NCI-H2171 (cell line): ENCODE results near the gene RUFY1.
"Not testable (repeated sequence)": the region's sequence is repeated elsewhere in the genome, so short reads cannot be mapped to it uniquely, and the experiment has no call there.

Source experiments
- DNase-seq: peaks from one replicate; lab custom pipeline; 2025; lab: John Stamatoyannopoulos, UW

Gene RUFY1, protein sequence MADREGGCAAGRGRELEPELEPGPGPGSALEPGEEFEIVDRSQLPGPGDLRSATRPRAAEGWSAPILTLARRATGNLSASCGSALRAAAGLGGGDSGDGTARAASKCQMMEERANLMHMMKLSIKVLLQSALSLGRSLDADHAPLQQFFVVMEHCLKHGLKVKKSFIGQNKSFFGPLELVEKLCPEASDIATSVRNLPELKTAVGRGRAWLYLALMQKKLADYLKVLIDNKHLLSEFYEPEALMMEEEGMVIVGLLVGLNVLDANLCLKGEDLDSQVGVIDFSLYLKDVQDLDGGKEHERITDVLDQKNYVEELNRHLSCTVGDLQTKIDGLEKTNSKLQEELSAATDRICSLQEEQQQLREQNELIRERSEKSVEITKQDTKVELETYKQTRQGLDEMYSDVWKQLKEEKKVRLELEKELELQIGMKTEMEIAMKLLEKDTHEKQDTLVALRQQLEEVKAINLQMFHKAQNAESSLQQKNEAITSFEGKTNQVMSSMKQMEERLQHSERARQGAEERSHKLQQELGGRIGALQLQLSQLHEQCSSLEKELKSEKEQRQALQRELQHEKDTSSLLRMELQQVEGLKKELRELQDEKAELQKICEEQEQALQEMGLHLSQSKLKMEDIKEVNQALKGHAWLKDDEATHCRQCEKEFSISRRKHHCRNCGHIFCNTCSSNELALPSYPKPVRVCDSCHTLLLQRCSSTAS

GRCh38 chr5:179550511-179551342 is at the start of gene RUFY1:
Gene RUFY1, plus strand, starts transcription at chr5:179550554. Its CDS starts 16 bp downstream, at chr5:179550570.
- DNase-seq = peak; percentile 14

DNA sequence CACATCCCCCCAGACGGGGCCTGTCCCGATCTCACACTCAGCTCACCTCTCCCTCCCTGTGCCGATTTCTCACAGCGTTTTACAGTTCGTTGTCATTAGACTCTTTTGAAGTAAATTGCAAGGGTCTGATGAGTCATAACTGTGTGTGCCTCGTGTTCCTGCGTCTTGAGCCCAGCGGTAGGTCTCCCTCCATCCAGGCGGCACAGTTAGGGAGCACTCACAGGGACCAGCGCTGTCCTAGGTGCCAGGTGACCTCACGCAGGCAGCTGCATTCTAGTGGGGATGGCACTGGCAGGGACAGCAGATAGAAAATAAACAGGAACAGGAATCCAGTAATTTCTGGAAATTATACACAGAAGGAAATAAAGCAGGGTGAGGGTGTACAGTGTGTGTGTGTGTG is 48.4 kb upstream of the RUFY1 start:
- DNase-seq = not testable (repeated sequence)

- not testable (repeated sequence) for DNase-seq
These were observed 47.9 kb upstream of the RUFY1 start for GRCh38 chr5:179502420-179502819.

- no peak for DNase-seq
These were observed 46.2 kb upstream of the RUFY1 start for GRCh38 chr5:179504191-179504590.

- no peak for DNase-seq
These were observed 45.6 kb upstream of the RUFY1 start for GRCh38 chr5:179504600-179505396.

DNA sequence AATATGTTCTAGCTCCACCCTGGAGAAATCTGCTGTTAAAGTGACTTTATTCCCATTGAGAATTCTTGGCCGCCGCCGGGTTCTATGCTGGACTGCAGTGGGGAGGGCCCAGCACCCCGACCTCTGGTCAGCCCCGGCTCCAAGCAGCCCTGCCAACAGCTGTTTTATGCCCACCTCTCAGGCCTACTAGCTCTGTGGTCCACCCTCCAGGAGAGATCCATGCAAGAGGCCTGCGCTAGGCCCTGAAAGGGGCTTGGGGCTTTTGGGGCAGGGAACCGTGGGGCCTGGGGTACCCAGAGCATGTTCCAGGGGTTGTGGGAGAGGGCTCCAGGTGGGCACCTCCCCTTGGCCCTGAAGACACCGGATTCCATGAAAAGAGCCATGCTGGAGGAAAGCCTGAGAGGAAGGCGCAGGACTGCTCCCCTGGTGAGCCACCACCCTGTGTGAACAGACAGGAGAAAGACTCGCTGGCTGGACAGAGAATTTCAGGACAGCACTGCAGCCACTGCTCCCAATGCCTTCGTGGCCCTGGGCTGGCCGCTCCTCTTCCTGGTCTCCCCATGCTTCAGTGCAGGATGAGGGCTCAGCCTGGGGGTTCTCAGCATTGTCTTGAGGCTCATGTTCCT is 44.6 kb upstream of the RUFY1 start:
- DNase-seq = no peak

DNA sequence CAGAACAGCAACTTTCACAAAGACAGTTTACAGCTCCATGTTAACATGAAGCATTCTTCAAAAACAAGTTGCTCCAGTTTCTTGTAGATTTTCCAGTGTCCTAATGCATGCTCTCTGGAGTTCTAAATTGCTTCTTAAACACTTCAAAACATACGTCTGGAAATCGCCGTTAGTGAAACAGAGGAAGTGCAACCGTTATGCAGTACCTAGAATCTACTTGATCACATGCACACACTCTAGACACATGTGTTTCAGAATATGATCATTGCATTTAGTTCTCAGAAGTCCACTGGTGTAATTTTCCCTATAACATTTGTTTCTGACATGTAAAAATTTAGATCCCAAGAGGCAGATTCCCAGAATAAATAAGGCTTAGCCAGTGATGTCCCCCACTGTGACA is 41.1 kb upstream of the RUFY1 start:
- DNase-seq = no peak

DNA sequence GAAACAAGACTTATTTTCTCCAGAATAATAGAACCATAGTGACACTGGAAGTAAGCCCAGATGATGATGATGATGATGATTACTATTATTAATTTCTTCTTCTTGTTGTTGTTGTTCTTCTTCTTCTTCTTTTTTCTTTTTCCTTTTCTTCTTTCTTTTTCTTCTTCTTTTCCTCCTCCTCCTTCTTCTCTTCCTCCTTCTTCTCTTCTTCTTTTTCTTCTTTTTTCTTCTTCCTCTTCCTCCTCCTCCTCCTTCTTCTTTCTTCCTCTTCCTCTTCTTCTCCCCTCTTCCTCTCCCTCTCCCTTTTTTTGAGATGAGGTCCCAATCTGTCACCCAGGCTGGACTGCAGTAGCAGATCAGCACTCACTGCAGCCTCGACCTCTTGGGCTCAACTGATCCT is 40.5 kb upstream of the RUFY1 start:
- no peak for DNase-seq

DNA sequence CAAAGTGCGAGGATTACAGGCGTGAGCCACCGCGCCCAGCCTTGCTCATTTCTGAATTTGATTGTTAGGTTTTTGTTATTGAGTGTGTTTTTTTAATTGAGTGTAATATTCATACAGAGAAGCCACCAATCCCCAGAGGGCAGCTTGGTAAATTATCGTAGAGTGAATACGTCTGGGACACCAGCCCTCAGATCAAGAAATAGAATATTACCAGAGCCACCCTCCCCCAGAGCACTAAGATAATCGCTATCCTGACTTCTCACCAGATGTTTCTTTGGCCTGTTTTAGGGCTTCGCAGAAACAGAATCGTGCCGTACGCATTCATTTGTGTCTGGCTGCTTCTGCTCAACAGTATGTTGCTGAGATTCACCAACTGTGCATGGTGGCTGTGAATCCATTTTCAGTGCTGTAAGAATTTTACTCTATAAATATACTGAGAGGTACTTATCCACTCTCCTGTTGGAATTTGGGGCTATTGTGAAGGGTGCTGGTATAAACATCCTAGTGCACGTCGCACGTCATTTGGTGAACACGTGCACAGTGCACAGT is 37.8 kb upstream of the RUFY1 start:
- no peak for DNase-seq

DNA sequence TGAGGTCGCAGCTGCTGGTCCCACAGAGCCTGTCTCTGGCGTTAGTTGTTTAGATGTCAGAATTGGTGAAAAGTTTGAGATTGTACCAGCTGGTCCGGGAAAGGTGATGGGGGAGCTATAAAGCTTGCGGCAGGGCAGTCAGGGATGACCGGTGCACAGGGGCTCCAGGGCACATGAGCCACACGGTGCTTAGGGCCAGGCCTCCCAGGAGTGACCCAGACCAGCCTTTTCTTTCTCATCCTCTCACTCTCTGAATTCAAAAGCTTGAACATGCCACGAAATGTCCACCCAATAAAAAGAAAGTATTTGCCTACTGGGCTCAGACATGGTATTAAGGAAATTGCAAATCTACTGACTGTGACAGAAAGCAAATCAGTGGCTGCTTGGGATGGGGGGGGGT is 34.9 kb upstream of the RUFY1 start:
- not testable (repeated sequence) for DNase-seq

GRCh38 chr5:179516221-179516620 is 34.1 kb upstream of the RUFY1 start:
- DNase-seq = no peak

GRCh38 chr5:179517746-179518145 is 32.6 kb upstream of the RUFY1 start:
- not testable (repeated sequence) for DNase-seq

GRCh38 chr5:179518369-179518768 is 32.0 kb upstream of the RUFY1 start:
- not testable (repeated sequence) for DNase-seq

DNA sequence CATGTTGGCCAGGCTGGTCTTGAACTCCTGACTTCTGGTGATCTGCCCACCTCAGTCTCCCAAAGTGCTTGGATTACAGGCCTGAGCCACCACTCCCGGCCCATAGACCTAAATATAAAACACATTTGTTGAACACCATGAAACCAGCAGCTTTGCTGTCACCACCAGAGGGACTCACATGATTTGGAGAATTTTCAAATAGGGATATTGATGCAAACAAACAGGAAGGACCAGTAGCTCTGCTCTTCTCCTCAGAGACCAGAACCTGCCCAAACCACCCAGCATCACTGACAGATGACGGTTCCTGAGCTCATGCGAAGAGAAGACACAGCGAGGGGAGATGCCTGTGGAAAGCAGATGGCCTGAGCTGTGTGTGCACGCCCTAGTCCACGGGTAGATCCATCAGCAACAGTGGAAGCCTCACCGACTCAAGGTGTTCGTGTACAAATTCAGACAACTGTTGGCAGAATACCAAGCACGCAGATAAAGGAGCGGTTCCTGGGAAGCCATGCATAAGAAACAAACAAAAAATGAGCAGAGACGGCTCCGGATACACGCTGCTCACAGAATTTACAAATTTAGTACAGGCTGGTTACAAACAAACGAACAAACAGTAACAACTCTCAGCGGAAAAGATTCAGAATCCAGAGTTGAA is 30.8 kb upstream of the RUFY1 start:
- DNase-seq = not testable (repeated sequence)

- not testable (repeated sequence) for DNase-seq
These were observed 28.2 kb upstream of the RUFY1 start for GRCh38 chr5:179522107-179522506.

DNA sequence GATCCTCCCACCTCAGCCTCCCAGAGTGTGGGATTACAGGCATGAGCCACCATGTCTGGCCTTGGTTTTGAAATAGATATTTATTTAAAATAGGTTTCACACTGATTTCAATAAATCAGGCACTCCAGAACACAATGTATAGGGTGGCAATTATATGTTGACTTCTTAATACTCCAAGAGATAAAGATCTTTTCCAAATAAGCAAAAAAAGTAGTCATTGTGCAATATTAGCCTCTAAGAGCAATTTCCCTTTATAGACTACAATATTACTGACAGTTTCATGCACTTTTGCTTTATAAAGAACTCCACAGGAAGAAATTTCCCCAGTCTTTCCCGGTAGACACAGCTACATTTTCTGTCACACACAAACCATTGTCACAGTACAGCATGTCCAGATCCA is 23.4 kb upstream of the RUFY1 start:
- DNase-seq = no peak

DNA sequence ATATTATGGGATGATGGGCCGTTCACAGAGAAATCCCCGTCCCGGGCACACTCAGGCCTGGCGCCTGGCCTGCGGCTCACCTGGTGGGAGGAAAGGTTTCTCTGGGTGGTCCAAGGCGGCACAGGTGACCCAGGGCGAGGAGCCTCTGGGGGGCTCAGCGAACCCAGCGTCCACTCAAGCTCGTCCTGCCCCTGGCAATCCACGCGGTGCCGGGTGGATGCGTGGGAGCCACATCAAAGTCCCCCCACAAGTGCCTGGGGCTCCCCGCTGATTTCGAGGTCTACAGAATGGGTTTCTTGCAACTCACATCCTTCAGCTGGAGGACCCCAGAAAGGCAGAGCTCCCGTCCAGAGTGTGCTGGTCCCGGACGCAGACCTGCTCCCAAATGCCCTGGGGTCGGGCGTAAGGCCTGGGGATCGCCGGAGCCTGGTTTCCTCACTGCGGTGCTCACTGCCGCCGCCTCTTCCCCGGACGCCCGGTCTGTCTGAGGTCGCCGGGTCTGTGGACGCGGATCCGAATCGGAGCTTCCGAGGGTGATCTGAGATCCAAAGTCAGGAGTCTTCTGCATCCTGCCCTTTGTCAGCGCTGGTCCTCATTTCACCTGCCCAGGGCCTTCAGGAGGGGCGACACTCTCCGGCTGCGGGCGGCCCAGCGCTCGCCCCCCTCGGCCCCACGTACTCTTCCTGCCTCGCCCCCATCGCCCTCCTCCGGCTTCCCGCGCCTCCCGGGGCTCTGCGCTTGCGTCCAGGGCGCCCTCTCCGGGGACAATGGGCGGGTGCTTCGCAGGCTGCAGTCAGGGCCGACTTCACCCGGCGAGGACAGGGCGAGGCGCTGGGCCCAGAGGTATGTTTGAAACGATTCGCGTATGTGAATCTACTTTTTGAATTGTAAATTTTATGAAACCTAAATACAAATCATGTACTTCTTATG is 20.0 kb upstream of the RUFY1 start:
- DNase-seq = no peak

GRCh38 chr5:179533024-179533423 is 17.3 kb upstream of the RUFY1 start:
- DNase-seq = no peak

DNA sequence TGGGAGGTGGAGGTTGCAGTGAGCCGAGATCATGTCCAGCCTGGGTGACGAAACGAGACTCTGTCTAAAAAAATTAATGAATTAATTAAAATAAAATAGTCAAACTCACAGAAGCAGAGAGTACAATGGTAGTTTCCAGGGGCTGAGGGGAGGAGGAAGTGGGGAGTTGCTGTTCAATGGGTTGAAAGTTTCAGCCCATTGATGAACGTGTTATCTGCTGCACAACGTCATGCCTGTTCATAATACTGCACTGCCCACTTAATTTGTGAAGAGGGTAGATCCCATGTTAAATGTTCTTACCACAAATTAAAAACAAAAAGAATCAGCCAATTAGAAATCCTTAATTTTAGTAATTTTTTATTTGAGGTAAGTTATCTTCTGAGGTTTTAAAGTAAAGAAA is 16.4 kb upstream of the RUFY1 start:
- DNase-seq = no peak
